ENCODE data around the gene AP5Z1.

GRCh38 chr7:4782333-4783291, 7.2 kb downstream of the AP5Z1 start:
- TF ChIP-seq CTCF (conservative IDR thresholded peaks at IDR 0.05) (no peak), ZFX (IDR thresholded peaks at IDR 0.05) (no peak)

All from C4-2B (cell line).